HG02870 (cell line): ENCODE data around the gene ASMTL.
"Not testable (repeated sequence)": the region's sequence is repeated elsewhere in the genome, so short reads cannot be mapped to it uniquely, and the experiment has no call there.

ENCODE experiments used
- ATAC-seq: cut with Tn5 transposase; IDR thresholded peaks from one replicate; pipeline ENCODE4 v1.9.1; 2021; ENCODE audit warnings: mild to moderate bottlenecking, moderate library complexity; ENCODE audit not compliant: unreplicated experiment

The ASMTL gene, protein sequence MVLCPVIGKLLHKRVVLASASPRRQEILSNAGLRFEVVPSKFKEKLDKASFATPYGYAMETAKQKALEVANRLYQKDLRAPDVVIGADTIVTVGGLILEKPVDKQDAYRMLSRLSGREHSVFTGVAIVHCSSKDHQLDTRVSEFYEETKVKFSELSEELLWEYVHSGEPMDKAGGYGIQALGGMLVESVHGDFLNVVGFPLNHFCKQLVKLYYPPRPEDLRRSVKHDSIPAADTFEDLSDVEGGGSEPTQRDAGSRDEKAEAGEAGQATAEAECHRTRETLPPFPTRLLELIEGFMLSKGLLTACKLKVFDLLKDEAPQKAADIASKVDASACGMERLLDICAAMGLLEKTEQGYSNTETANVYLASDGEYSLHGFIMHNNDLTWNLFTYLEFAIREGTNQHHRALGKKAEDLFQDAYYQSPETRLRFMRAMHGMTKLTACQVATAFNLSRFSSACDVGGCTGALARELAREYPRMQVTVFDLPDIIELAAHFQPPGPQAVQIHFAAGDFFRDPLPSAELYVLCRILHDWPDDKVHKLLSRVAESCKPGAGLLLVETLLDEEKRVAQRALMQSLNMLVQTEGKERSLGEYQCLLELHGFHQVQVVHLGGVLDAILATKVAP

DNA sequence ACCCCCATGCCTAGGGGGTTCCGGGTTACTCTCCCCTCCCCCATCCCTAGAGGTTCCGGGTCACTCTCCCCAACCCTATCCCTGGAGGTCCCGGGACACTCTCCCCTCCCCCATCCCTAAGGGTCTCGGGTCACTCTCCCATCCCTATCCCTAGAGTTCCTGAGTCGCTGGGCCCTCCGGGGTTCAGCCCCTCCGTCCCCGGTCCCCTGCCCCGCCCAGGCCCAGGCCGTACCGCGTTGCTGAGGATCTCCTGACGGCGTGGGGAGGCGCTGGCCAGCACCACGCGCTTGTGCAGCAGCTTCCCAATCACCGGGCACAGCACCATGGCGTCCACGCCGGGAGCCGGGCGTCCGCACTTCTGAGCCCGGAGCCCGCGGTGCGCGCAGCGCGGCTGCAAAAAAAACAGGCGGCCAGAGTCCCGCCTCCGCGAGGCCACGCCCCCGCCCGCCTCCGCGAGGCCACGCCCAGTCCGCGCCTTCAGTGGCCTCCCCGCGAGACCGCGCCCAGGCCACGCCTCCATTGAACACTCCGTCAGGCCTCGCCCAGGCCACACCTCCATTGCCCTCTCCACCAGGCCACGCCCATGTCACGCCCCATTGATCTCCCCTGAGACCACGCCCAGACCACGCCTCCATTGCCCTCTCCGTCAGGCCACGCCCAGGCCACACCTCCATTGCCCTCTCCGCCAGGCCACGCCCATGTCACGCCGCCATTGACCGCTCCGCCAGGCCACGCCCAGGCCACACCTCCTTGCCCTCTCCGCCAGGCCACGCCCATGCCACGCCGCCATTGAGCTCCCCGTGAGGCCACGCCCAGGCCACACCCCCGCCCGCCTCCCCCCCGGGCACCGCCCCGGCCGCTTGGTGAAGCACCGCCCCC lies at the start of gene ASMTL:
TSS of gene ASMTL (minus strand) at position 394 of the 879 bp plus-strand sequence. CDS start at position 325, 69 bp downstream.
- ATAC-seq: peak; percentile 60

GRCh38 chrX:1502241-1502640 lies 49.5 kb upstream of the ASMTL start:
- no peak for ATAC-seq

DNA sequence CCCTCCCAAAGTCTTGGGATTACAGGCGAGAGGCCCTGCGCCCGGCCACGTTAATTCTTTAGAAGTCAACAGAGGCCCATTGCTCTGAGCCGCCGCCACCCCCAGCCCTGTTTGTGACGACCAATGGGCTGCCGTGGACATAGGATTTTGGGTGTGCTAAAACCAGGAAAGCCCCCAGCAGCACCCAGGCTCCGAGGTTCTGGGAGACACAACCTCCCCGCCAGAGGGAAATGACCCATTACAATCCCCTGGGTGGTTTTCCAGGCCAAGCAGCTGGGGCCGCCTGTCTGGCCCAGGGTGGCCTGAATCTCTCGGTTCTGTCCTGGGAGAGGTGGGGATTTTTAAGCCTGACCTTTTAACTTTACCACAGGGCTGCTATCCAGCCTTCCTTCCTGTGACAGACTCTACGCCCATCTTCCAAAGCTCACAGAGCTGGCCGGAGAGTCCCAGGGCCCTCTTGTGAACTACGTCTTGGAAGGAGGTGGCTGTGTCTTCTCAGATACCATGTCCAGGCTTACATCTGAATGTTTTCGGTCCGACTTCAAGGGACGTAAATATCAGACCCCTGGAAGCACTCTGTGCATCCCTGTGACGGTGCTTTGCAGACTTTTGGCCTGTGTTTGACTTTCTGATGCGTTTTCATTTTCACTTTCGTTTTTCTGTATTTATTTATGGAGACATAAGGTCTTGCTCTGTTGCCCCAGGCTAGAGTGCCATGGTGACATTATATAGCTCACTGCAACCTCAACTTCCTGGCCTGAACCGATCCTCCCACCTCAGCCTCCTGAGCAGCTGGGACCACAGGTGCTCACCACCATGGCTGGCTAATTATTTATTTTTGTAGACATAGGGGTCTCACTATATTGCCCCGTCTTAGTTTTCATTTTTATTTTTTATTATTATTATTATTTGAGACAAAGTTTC lies 48.3 kb upstream of the ASMTL start:
- peak; percentile 59 for ATAC-seq

DNA sequence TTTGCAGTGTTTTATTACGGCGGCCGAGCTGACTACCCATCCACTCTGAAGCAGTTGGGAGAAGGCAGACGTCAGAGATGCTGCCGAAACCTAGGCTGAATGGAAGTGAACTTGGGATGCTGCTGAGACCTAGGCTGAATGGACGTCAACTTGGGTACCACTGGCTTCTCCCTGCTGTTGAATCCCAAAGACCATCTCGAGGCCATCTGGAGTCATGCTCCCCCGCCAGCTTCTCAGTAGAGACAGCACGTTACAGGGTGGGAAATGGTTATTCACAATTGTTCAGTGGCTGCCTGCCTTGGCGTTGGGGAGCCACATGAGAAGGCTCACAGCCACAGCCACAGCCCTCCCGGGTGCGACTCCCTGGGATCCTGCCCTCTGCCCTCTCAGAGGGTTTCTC lies 43.4 kb upstream of the ASMTL start:
- ATAC-seq: no peak

DNA sequence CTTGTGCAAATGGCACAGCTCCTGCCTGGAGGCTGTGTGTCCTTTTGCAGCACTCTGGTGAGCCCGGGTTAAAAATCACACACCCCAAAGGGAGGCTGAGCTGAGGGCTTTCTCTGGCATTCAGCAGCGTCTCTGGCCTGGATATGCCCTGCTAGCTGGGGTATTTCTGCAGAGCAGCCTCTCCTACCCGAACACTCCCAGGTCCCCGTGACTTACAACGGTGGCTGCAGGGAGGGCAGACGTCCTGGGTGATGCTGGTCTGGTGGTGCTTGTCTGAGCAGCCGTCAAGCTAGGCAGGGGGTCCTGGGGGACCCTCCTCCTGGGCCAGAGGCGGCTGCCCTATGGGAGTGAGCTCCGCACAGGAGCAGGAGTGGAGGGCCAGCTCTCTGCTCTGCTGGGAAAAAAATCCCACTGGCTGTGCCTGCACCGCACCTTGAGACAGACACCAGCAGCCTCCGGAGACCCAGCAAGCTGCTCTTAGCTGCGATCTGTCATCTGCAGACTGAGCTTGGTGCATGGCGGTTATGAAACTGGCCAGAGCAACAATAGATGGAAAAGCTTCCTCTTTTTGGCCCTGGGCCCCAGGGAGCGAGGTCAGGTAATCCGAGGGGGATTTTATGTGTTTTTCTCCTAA lies 41.3 kb upstream of the ASMTL start:
- peak; percentile 51 for ATAC-seq

DNA sequence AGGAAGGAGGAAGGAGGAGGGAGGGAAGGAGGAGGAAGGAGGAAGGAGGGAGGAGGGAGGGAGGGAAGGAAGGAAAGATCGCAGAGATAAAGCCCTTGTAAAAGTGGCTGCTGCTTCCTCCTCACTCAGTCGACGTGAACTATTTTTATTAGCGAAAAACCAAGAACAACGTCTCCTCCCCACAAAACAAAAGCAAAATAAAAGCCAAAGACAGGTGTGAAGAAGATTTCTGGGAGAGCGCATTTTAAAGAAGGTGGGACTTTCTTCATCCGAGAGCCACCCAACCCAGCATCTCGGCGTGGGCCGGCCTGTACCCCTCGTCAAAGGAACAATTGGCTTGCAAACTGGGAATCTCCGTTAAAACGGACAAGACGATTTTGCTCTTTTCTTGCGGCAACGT lies 40.7 kb upstream of the ASMTL start:
- no peak for ATAC-seq

DNA sequence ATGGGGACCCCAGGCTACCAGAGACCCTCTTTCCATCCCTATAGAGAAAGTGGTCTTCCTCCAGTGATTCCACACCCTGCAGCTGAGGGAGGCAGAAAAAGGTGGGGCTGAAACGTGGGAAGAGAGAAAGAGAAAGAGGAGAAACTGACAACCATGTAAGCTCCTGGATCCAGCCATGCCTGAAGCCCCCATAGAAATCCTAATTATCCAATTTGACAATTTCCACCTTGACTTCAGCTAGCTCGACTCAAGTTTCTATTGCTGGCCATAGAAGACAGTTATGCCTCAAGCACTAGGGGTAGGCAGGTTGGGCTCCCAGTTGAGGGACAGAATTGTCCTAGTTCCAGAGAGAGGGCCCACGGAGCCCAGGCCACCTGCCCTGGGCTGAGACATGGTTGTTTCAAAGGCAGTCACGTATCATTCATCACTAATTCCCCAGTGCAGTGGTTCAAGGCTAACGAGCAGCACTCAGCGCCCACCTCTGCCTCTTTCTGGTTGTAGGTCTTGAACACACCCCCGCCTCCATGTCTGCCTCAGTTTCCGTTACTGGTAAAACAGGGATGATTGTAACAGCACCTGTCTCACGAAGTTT lies 39.8 kb upstream of the ASMTL start:
- ATAC-seq: no peak

DNA sequence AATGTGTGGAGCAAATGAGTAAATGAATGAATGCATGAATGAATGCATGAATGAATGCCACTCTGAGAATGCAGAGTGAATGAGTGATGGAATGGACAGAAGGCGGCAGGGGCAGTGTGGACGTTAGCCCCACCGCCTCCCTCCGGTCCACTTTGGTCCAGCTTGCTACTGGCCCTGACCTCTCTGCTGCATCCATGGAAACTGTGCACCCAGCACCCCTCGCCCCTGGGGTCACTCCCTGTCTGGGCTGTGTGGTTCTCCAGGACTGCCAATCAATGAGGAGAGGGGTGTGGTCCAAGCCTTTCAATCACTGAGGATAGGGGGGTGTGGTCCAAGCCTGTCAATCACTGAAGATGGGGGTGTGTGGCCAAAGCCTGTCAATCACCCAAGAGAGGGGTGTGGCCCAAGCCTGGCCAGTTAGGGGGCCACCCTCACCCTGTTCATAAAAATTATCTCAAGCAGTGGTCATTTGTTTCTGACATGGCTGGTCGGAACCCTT lies 39.2 kb upstream of the ASMTL start:
- ATAC-seq: peak; percentile 64

DNA sequence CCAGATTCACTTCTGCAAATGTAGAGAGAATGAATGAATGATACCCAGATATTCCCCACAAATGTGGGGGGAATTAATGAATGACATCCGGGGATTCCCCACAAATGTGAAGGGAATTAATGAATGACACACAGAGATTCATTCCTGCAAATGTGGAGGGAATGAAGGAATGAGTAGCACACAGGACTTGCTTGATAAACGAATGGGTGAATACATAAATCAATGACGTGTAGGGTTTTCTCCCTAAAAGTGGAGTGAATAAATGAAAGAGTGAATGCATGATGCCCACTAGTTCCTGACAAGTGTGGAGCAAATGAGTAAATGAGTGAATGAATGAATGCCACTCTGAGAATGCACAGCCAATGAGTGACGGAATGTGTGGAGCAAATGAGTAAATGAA lies 38.5 kb upstream of the ASMTL start:
- not testable (repeated sequence) for ATAC-seq

DNA sequence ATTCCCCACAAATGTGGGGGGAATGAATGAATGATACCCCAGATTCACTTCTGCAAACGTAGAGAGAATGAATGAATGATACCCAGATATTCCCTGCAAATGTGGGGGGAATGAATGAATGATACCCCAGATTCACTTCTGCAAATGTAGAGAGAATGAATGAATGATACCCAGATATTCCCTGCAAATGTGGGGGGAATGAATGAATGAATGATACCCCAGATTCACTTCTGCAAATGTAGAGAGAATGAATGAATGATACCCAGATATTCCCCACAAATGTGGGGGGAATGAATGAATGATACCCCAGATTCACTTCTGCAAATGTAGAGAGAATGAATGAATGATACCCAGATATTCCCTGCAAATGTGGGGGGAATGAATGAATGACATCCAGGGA lies 38.0 kb upstream of the ASMTL start:
- not testable (repeated sequence) for ATAC-seq

GRCh38 chrX:1489354-1489753 lies 36.6 kb upstream of the ASMTL start:
- not testable (repeated sequence) for ATAC-seq

- no peak for ATAC-seq
These were observed 36.0 kb upstream of the ASMTL start for GRCh38 chrX:1488745-1489144.

- ATAC-seq: no peak
These were observed 35.4 kb upstream of the ASMTL start for GRCh38 chrX:1488141-1488540.

GRCh38 chrX:1487401-1487800 lies 34.7 kb upstream of the ASMTL start:
- no peak for ATAC-seq

DNA sequence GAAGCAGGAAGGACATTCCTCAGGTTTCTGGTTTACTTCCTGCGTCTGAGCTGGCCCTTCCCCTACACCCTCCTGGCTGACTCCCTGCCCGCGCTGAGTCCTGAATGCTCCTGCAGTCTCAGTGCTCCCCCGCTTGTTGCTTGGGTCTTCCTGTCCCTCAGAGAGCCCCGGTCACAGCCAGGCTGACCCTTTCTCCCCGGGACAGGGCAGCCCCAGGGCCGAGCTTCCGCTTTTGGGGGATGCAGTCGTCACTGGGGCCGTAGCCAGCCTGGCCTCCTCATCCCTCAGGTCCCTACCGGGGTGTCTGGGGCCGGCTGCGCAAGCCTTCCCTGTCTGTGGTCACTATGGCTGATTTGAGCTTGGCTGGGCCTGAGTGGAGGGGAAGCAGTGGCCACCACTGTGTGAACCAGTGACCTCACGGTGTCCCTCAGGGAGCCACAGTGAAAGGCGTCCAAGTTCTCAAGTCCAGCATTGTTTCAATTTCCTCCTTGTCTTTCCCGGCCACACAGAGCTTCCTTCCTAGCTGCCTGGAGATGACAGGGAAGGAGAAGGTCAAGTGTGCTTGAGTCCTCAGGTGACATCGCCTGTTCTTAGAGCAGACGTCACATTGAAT lies 34.1 kb upstream of the ASMTL start:
- ATAC-seq: no peak

DNA sequence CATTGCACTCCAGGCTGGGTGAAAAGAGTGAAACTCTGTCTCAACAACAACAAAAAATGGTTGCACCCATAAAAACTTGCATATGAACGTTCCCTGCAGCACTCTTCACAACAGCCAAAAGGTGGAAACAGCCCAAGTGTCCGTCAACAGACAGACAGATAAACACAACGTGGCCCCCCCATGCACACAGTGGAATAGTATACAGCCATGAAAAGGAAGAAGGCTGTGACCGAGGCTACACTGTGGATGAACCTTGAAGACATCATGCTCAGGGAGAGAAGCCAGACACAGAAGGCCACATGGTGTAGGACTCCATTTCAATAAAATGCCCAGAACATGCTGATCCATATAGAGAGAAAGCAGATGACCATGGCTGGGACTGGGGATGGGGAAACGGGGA lies 33.5 kb upstream of the ASMTL start:
- ATAC-seq: no peak

GRCh38 chrX:1485033-1485432 lies 32.3 kb upstream of the ASMTL start:
- ATAC-seq: no peak

GRCh38 chrX:1484638-1485019 lies 31.9 kb upstream of the ASMTL start:
- peak; percentile 15 for ATAC-seq
